ENCODE measurements around the gene OAS2. TPM values are rescaled to one million over a fixed set of nuclear protein-coding genes. Genes with fewer than 3 reads are reported as not detected.
A peak's percentile ranks its signal among the peaks of the same experiment; 100 is the strongest.

Gene OAS2
- total and polyA plus RNA-seq, 10 of the 15 experiments (the other 5 are each of a cell fraction or from before 2014, with no cell fraction given) = 32.4 to 290 (median 90.2) TPM

- 2% methylated on average over 6 of the region's 6 CpGs for WGBS (ENCODE audit: insufficient coverage, insufficient replicate concordance, low lambda C conversion rate, missing lambda C conversion rate)
- ATAC-seq (peak; percentile 75), FAIRE-seq (peak; percentile 47), DNase-seq (ENCODE audit: low read depth, low spot score) (peak; percentile 38)
- no peaks in the 10 kb centered on the region for H3K27me3 ChIP-seq (replicated peaks in 1 of 2; ENCODE audit: control insufficient read depth in 2 of 2, insufficient read depth in 2 of 2, low read length in 1 of 2)
- intact Hi-C loops (cut with micrococcal nuclease; ENCODE audit: unreplicated experiment) = no loop called here
- H3K9ac ChIP-seq (ENCODE audit: control insufficient read depth, insufficient read depth, low read length) = peak overlapping the region; percentile 100
- peak overlapping the region; percentile 100 for H3K27ac ChIP-seq (ENCODE audit: control insufficient read depth, insufficient read depth)
- H3K4me2 ChIP-seq (ENCODE audit: control insufficient read depth, insufficient read depth) = peak overlapping the region; percentile 99
- BruUV-seq (replicated peaks) = no TSS peak
- H3K4me3 ChIP-seq = peak overlapping the region; percentile 97
- peaks cover 13% of the 10 kb centered on the region for H3K4me1 ChIP-seq (ENCODE audit: control insufficient read depth, insufficient read depth, low read length)
- peaks cover 68% of the 10 kb centered on the region for H3K79me2 ChIP-seq (ENCODE audit: control insufficient read depth, insufficient read depth, low read length)
- ChIA-PET RAD21 (ENCODE audit: unreplicated experiment) (interaction anchor here (1.3 to 3.9 kb wide), 6 partner anchors 14 to 79 kb away, joined by 8 to 47 read pairs (median 20); partner anchors contain the start of gene OAS1), CTCF (interaction anchor here (0.8 to 3.7 kb wide), 15 partner anchors 11 to 195 kb away, joined by 3 to 45 read pairs (median 5); partner anchors contain the start of gene OAS3), SMC1A (ENCODE audit: uncharacterized antibody, unreplicated experiment) (interaction anchor here (0.6 to 7.6 kb wide), 9 partner anchors 13 to 849 kb away, joined by 3 to 99 read pairs (median 6); partner anchors contain the start of gene OAS1), POLR2A (interaction anchor here (0.7 to 5.1 kb wide), 13 partner anchors 9 to 243 kb away, joined by 3 to 69 read pairs (median 7); partner anchors contain the start of genes OAS1, OAS3 and TPCN1)
- in situ Hi-C loops (cut with MboI) = no loop called here
- H3K9me3 ChIP-seq (replicated peaks; ENCODE audit: control insufficient read depth, insufficient read depth, low read length) = peaks cover 15% of the 10 kb centered on the region
- no peak overlapping the region; the same call in 1 of the 2 replicates for H2AFZ ChIP-seq (ENCODE audit: control insufficient read depth, low read depth, low read length)
- H4K20me1 ChIP-seq (ENCODE audit: control insufficient read depth, insufficient read depth) = no peaks in the 10 kb centered on the region
- H3K36me3 ChIP-seq (ENCODE audit: control insufficient read depth in 2 of 2, insufficient read depth in 2 of 2, low read length in 1 of 2) = peaks cover 0 to 4% of the 10 kb centered on the region in 2 experiments; a peak in 1 of 4 replicates
- no peak for TF ChIP-seq FOS (IDR thresholded peaks at IDR 0.05; ENCODE audit: borderline replicate concordance, extremely low read depth, insufficient read length)
- peak; percentile 21; the same call in 1 of the 2 replicates for TF ChIP-seq USF2 (IDR thresholded peaks at IDR 0.05; ENCODE audit: borderline replicate concordance, low read depth, low read length)
- peak; percentile 73 for TF ChIP-seq ZNF687 (IDR thresholded peaks at IDR 0.05)
- TF ChIP-seq E4F1 (IDR thresholded peaks at IDR 0.05; ENCODE audit: borderline replicate concordance, partially characterized antibody) = no peak
- no peak for TF ChIP-seq NFYB (IDR thresholded peaks at IDR 0.05; ENCODE audit: insufficient read depth, low read depth, low read length)
- no peak for TF ChIP-seq TCF12 (IDR thresholded peaks at IDR 0.05; ENCODE audit: low read depth, low read length)
- TF ChIP-seq PRDM15 (CRISPR knock-in tag; IDR thresholded peaks at IDR 0.05) = no peak
- TF ChIP-seq BMI1 (IDR thresholded peaks at IDR 0.05; ENCODE audit: borderline replicate concordance) = no peak
- TF ChIP-seq EGR1 (IDR thresholded peaks at IDR 0.05; ENCODE audit: borderline replicate concordance in 1 of 2, low read depth in 2 of 2, low read length in 2 of 2) = no peak
- no peak for TF ChIP-seq HDAC2 (IDR thresholded peaks at IDR 0.05)
Measured at GRCh38 chr12:112979041-112979680, 842 bp downstream of the OAS2 start.
